GM12801 (cell line): Measurements from ENCODE around the gene KRTAP5-1.

ENCODE experiments used
- TF ChIP-seq, protein P1 (sequence below): IDR thresholded peaks from one replicate; pipeline ENCODE4 v1.5.1; 2011; ENCODE audit warnings: control low read depth; ENCODE audit not compliant: insufficient read length; ENCODE audit errors: extremely low read depth

The KRTAP5-1 gene

DNA sequence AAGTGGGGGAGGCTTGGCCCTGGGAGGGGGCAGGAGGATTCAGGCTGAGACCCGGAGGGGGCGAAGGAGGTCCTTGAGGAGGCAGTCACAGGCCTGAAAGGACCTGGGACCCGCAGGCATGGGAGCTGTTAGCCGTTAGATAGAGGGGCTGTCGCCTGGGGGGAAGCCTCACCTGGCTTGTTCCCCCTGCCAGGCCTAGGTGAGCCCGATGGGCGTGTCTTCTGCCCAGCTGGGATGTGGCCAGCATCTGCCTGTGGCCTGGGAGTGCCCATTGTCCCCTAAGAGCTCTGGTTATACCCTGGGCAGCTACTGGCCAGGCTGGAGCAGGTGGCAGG lies 11.2 kb downstream of the KRTAP5-1 start:
- TF ChIP-seq, protein P1, sequence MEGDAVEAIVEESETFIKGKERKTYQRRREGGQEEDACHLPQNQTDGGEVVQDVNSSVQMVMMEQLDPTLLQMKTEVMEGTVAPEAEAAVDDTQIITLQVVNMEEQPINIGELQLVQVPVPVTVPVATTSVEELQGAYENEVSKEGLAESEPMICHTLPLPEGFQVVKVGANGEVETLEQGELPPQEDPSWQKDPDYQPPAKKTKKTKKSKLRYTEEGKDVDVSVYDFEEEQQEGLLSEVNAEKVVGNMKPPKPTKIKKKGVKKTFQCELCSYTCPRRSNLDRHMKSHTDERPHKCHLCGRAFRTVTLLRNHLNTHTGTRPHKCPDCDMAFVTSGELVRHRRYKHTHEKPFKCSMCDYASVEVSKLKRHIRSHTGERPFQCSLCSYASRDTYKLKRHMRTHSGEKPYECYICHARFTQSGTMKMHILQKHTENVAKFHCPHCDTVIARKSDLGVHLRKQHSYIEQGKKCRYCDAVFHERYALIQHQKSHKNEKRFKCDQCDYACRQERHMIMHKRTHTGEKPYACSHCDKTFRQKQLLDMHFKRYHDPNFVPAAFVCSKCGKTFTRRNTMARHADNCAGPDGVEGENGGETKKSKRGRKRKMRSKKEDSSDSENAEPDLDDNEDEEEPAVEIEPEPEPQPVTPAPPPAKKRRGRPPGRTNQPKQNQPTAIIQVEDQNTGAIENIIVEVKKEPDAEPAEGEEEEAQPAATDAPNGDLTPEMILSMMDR = no peak

DNA sequence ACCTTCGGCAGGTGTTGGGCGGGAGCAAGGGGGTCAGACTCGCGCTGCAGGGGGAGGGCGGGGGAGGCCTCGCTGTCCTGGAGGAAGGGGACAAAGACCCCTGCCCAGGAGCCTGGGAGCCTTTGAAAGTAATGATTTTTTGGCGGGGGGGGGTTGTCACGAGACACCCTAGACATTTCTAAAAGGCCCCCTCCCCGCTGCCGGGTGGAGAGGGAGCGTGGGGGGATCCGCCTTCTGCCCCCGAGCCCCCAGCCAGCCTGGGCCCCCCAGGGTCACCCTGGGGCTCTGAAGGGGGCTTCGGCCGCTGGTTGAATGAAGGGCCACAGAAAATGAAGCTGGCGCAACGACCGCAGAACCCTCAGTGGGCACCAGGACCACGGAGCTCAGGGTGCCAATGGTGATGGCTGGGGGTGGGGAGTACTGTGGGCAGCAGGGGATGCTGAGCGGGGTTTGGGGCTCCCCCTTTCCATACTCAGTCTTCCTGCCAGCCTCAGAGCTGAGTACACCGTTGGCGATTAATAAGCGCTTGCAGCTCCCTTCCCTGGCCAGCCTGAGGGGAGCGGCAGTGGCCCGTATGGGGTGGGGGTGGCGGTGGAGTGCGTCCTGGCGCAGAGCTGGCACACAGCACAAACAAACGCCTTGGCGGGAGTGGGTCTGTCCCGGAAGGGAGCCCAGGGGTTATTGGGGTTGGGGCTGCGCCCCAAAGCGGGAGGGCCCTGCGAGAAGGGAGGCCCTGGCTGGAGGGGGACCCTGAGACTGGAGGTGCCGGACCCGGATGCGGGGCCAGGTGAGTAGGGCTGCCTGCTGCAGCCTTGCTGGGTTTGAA lies 11.8 kb downstream of the KRTAP5-1 start:
- TF ChIP-seq, protein P1 = no peak

DNA sequence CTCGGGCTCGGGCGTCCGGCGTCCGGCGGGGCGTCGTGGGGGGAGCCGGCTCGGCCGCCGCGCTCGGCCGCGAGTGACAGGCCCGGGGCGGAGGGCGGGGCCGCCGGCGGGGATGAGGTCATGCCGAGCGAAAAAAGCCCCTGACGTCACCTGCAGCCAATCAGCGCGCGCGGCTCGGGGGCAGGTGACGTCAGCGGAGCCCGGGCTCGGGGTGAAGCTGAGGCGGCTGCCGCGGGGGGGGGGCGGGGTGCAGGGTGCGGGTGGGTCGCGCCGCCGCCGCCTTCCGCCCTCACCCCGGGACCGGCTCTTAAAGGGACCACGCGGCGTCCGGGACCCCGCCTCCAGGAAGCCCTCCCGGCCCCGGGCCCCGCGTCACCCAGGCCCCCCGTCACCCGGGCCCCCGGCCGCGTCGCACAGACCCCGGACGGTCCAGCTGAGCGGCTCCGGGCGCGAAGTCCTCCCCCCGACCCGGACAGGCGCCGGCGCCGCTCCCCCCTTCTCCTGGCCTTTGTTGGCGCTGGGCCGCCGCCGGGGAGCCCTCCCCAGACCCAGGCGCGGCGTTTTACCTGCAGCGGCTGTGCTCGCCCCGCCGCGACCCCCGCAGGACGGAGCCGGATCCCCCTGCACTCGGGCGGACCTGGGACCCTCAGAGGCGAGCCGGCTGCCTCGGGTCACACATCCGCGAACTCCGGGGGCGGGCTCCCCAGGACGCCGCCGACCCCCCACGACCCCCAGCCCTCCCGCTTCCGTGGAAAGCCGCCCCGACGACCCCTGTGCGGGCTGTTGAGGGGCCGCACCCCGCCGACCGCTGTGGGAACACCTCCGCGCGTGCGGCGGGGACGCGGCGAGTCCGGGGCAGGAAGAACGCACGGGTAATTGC lies 12.6 kb downstream of the KRTAP5-1 start, which contains the start of gene DUSP8:
TSS of gene DUSP8 (minus strand) at position 75 of the 880 bp plus-strand sequence. CDS start 6,445 bp downstream, outside the sequence.
- TF ChIP-seq, protein P1 = no peak

DNA sequence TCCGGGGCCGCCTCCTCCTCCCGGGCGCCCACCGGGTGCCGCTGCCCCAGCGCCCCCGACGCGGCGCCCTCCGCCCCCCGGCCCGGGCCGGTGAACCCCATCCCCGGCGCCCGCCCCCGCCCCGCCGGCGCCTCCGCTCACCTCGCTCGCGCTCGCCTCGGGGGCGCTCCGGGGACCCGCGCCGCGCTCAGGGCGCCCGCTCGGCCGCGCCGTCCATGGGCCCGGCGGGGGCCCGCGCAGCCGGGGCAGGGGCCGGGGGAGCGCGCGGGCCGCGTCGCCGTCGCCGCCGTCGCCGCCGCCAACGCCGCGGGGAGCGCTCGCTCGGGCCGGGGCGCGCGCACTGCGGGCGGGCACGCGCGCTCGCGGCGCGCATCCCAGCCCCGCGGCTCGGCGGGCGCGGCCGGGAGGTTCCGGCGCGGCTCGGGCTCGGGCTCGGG lies 13.3 kb downstream of the KRTAP5-1 start:
- TF ChIP-seq, protein P1 = no peak

DNA sequence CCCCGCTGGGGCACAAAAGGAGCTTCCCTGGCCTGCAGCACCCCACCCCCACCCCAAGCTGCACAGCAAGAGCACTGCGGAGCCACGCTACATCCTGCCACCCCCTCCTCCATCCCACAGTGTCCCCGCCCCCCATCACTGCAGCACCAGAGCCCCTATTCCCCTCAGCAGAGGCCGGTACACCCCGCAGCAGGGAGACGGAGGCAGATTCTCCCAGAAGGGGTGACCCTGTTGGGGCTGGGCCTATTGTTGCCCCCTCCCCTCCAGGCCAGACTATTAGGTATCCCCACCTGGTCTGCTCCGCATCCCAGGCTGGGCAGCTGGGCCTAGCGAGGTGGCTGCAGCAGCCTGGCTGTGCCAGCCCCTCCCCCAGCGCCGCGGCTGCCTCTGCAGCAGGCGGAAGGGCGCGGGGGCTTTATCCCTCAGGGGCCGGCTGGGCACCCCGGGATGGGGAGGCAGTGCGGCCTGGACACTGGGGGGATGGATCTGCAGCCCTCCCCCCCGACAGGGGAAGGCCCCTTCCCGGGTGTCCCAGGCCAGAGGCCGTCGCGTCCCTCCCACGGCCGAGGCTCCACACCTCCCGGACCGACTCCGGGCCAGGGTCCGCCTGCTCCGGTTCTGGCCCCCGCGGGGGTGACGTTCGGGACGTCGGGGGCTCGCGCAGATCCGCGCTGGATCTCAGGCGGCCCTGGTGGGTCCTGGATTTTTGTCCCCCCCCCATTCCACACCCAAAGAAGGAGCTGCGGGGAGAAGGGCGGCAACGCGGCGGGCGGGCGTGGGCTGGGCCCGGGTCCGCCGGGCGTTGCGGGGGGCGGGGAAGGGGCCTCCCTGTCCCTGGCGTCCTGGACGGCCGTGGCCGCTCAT lies 14.0 kb downstream of the KRTAP5-1 start:
- TF ChIP-seq, protein P1 = no peak

DNA sequence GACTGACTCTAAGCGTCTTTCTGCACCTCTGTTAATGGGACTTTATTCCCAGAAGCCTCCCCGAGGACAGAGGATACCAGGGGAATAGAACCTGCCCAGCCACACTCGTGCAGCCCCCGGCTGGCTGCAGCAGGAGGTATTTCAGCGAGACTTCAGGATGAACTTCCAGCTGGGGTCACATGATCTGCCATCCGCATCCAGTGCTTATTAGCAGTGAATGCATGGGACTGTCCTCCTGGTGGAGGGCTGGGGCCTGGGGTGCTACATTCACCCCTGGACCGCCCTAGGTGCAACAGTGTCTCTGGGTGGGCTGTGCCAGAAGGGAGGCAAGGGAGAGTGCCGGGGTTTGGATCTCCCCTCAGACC lies 14.6 kb downstream of the KRTAP5-1 start:
- TF ChIP-seq, protein P1 = no peak
